Endodermal cell (in vitro differentiated cells): ENCODE data around the gene ERVW-1. TPM values are rescaled to one million over a fixed set of nuclear protein-coding genes. Genes with fewer than 3 reads are reported as not detected.
"Not testable (repeated sequence)": the region's sequence is repeated elsewhere in the genome, so short reads cannot be mapped to it uniquely, and the experiment has no call there.

ENCODE experiments used
- DNase-seq: peaks from one replicate; pipeline ENCODE4 v3.0.0-alpha.2; 2017
- H3K27ac ChIP-seq: 2 replicates; pipeline ENCODE4 v1.5.1; 2013; ENCODE audit warnings: mild to moderate bottlenecking, low read depth, low read length, moderate library complexity
- H3K27me3 ChIP-seq: 2 replicates; pipeline ENCODE4 v1.6.1; 2013; ENCODE audit warnings: mild to moderate bottlenecking, low read length, moderate library complexity; ENCODE audit not compliant: insufficient read depth, control insufficient read depth, poor library complexity, severe bottlenecking
- H3K36me3 ChIP-seq: 2 replicates; pipeline ENCODE4 v1.7.0; 2013; ENCODE audit warnings: mild to moderate bottlenecking, low read length, moderate library complexity; ENCODE audit not compliant: control insufficient read depth, insufficient read depth
- H3K4me1 ChIP-seq: one replicate; pipeline ENCODE4 v1.7.0; 2013; ENCODE audit warnings: low read length; ENCODE audit not compliant: control insufficient read depth, insufficient read depth
- H3K4me3 ChIP-seq: 2 replicates; pipeline ENCODE4 v1.5.1; 2013; ENCODE audit warnings: mild to moderate bottlenecking, low read length, moderate library complexity
- H3K9ac ChIP-seq: 2 replicates; pipeline ENCODE4 v1.6.1; 2013; ENCODE audit warnings: mild to moderate bottlenecking, low read length, moderate library complexity; ENCODE audit not compliant: poor library complexity, severe bottlenecking; ENCODE audit errors: extremely low read depth
- H3K9me3 ChIP-seq: 2 replicates; pipeline ENCODE4 v1.6.1; 2013; ENCODE audit warnings: mild to moderate bottlenecking, low read length, moderate library complexity; ENCODE audit not compliant: control insufficient read depth
- H3K27ac Mint-ChIP-seq: 2 replicates; pipeline ENCODE4 v1.8.0; 2020; ENCODE audit warnings: mixed read lengths
- H3K27me3 Mint-ChIP-seq: 2 replicates; pipeline ENCODE4 v1.8.0; 2021; ENCODE audit warnings: mild to moderate bottlenecking, mixed read lengths; ENCODE audit not compliant: insufficient read depth
- H3K36me3 Mint-ChIP-seq: 2 replicates; pipeline ENCODE4 v1.8.0; 2020; ENCODE audit warnings: low read depth, mixed read lengths
- H3K4me1 Mint-ChIP-seq: 2 replicates; pipeline ENCODE4 v1.8.0; 2020; ENCODE audit warnings: mixed read lengths
- H3K4me3 Mint-ChIP-seq: 2 replicates; pipeline ENCODE4 v1.8.0; 2020; ENCODE audit warnings: mild to moderate bottlenecking, moderate library complexity, mixed read lengths
- H3K9me3 Mint-ChIP-seq: 2 replicates; pipeline ENCODE4 v1.8.0; 2020; ENCODE audit warnings: mild to moderate bottlenecking, mixed read lengths
- CTCF ChIP-seq: fragments of 200-600 bp; sonication (generic); conservative IDR thresholded peaks from 2 replicates; pipeline ENCODE4 v1.5.0; 2021; ENCODE audit warnings: antibody characterized with exemption, mild to moderate bottlenecking
- WGBS, 2 experiments: methylation state at CpG; one replicate each; pipeline versions ENCODE4 v1.1.5 to v1.1.7; 2013; ENCODE audit warnings: missing lambda C conversion rate in 2 of 2, mixed read lengths in 1 of 2; ENCODE audit not compliant: insufficient coverage in 1 of 2, insufficient read length in 1 of 2; 5-methylcytosine and 5-hydroxymethylcytosine counted together
- total RNA-seq, 2 donors: library from RNA; stranded (reverse); fragmentation: NEBNext Ultra II Directional in 1 of 2; extraction: Animal tissue kit (Norgen Biotek cat#: 25700) in 1 of 2; gene quantifications; 2 replicates in 1 of 2; 3 replicates in 1 of 2; pipeline ENCODE4 v1.2.1, GENCODE V29; 2021

ERVW-1 gene
- total RNA-seq, 2 donors from 2014 or later, result 1.6 to 2.2 TPM

- not testable (repeated sequence) for H3K36me3 ChIP-seq, H3K4me1 ChIP-seq, H3K4me3 ChIP-seq, H3K27me3 Mint-ChIP-seq, H3K27me3 ChIP-seq, H3K27ac ChIP-seq, DNase-seq, H3K27ac Mint-ChIP-seq, H3K9ac ChIP-seq, H3K9me3 ChIP-seq, H3K4me1 Mint-ChIP-seq, H3K4me3 Mint-ChIP-seq
- Mint-ChIP-seq H3K36me3 (peaks cover 28% of the 10 kb centered on the region), H3K9me3 (peaks cover 26% of the 10 kb centered on the region)
- 93 to 100% methylated on average over 7 to 8 of the region's 9 CpGs for WGBS, 2 experiments
These were observed 9.2 kb downstream of the ERVW-1 start for GRCh38 chr7:92468589-92468988.

GRCh38 chr7:92466682-92467081 lies 11.1 kb downstream of the ERVW-1 start:
- H3K9me3 ChIP-seq, result peaks cover 5% of the 10 kb centered on the region
- no peak for TF ChIP-seq CTCF
- H3K4me1 ChIP-seq, result no peaks in the 10 kb centered on the region
- WGBS, 2 experiments, result 91% methylated on average over 2 of the region's 2 CpGs; no CpG with 5 or more reads in 1 of the 2 experiments
- no peaks in the 10 kb centered on the region for H3K36me3 ChIP-seq
- H3K27ac Mint-ChIP-seq, result no peak overlapping the region
- no peak overlapping the region for H3K9ac ChIP-seq
- peaks cover 2% of the 10 kb centered on the region for H3K27me3 Mint-ChIP-seq
- H3K36me3 Mint-ChIP-seq, result peaks cover 28% of the 10 kb centered on the region
- H3K9me3 Mint-ChIP-seq, result peaks cover 26% of the 10 kb centered on the region
- peaks cover under 1% of the 10 kb centered on the region for H3K4me1 Mint-ChIP-seq
- H3K27me3 ChIP-seq, result no peaks in the 10 kb centered on the region
- no peak overlapping the region for H3K4me3 Mint-ChIP-seq
- no peak for DNase-seq
- no peak overlapping the region for H3K4me3 ChIP-seq
- H3K27ac ChIP-seq, result no peak overlapping the region

GRCh38 chr7:92464515-92464914 lies 13.2 kb downstream of the ERVW-1 start:
- Mint-ChIP-seq H3K4me1 (peaks cover 3% of the 10 kb centered on the region), H3K27ac (no peak overlapping the region), H3K27me3 (no peaks in the 10 kb centered on the region), H3K9me3 (peaks cover 20% of the 10 kb centered on the region), H3K36me3 (peaks cover 19% of the 10 kb centered on the region), H3K4me3 (no peak overlapping the region)
- DNase-seq, result no peak
- Histone ChIP-seq H3K4me3 (no peak overlapping the region), H3K4me1 (no peaks in the 10 kb centered on the region), H3K27ac (no peak overlapping the region), H3K9me3 (peaks cover 5% of the 10 kb centered on the region), H3K27me3 (no peaks in the 10 kb centered on the region), H3K9ac (no peak overlapping the region), H3K36me3 (no peaks in the 10 kb centered on the region)
- 76 to 82% methylated on average over 3 of the region's 3 CpGs for WGBS, 2 experiments
- no peak for TF ChIP-seq CTCF

- no peak for TF ChIP-seq CTCF
- Mint-ChIP-seq H3K27me3 (no peaks in the 10 kb centered on the region), H3K4me1 (peaks cover 3% of the 10 kb centered on the region), H3K36me3 (peaks cover 3% of the 10 kb centered on the region), H3K4me3 (no peak overlapping the region), H3K9me3 (peaks cover 2% of the 10 kb centered on the region), H3K27ac (no peak overlapping the region)
- H3K9me3 ChIP-seq, result no peaks in the 10 kb centered on the region
- H3K9ac ChIP-seq, result no peak overlapping the region
- 91 to 100% methylated on average over 3 of the region's 3 CpGs for WGBS, 2 experiments
- no peak for DNase-seq
- H3K4me1 ChIP-seq, result no peaks in the 10 kb centered on the region
- H3K27ac ChIP-seq, result no peak overlapping the region
- peaks cover 9% of the 10 kb centered on the region for H3K36me3 ChIP-seq
- H3K27me3 ChIP-seq, result no peaks in the 10 kb centered on the region
- no peak overlapping the region for H3K4me3 ChIP-seq
These were observed 15.2 kb downstream of the ERVW-1 start for GRCh38 chr7:92462560-92462959.
